IMR-90 (cell line): Measurements from ENCODE around the gene CP.

Source experiments
- CEBPB ChIP-seq: IDR thresholded peaks from 2 replicates; pipeline ENCODE4 v1.6.1; 2012; ENCODE audit warnings: low read depth, low read length, improper control_type of control experiment
- FOS ChIP-seq: fragments of 150-350 bp; IDR thresholded peaks from 2 replicates; pipeline ENCODE4 v1.6.1; 2016; ENCODE audit warnings: low read depth, low read length
- MAFK ChIP-seq: IDR thresholded peaks from 2 replicates; pipeline ENCODE4 v1.6.1; 2012; ENCODE audit warnings: low read depth, low read length, improper control_type of control experiment
- NFE2L2 ChIP-seq: fragments of 150-350 bp; IDR thresholded peaks from 2 replicates; pipeline ENCODE4 v1.6.1; 2016; ENCODE audit warnings: low read depth, mild to moderate bottlenecking, low read length
- POLR2A ChIP-seq: IDR thresholded peaks from 2 replicates; pipeline ENCODE4 v1.6.1; 2012; ENCODE audit warnings: mild to moderate bottlenecking, low read depth, low read length
- RAD21 ChIP-seq: IDR thresholded peaks from 2 replicates; pipeline ENCODE4 v1.6.1; 2012; ENCODE audit warnings: low read length, improper control_type of control experiment
- TF ChIP-seq, protein P1 (sequence below): conservative IDR thresholded peaks from 2 replicates; pipeline ENCODE4 v1.5.1; 2012; ENCODE audit warnings: mild to moderate bottlenecking, low read depth, low read length, improper control_type of control experiment

DNA sequence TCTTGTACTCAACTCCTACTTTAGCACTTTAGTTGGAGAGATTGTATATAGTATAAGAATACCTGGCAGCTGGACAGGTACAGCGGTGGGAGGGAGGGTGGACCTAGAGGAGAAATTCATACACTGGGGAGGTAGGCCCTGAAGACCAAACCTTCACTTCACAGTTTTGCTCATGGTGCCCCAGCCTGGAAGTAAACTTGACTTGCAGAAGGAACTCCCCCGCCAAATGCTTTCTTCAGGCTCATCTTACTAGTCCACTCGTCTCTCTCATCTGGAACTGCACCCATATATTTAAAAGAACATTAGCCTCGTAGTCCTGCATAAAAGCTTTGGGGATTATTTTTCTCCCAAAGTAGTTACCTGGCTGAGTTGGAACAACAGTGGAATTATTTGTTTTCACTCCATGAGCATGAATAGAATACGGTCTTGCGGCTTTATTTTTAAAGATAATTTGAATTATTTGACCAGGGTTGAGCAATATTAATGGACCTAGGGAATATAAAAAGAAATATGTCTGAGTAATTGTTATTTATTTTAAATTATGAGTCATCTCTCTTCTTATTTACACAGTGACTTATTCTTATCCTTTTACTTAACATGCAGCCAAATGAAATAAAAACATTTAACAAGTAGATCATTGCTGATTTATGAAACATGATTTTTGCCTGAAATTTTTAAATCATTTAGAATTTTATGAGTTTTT lies 25.5 kb upstream of the CP start:
- TF ChIP-seq, protein P1, sequence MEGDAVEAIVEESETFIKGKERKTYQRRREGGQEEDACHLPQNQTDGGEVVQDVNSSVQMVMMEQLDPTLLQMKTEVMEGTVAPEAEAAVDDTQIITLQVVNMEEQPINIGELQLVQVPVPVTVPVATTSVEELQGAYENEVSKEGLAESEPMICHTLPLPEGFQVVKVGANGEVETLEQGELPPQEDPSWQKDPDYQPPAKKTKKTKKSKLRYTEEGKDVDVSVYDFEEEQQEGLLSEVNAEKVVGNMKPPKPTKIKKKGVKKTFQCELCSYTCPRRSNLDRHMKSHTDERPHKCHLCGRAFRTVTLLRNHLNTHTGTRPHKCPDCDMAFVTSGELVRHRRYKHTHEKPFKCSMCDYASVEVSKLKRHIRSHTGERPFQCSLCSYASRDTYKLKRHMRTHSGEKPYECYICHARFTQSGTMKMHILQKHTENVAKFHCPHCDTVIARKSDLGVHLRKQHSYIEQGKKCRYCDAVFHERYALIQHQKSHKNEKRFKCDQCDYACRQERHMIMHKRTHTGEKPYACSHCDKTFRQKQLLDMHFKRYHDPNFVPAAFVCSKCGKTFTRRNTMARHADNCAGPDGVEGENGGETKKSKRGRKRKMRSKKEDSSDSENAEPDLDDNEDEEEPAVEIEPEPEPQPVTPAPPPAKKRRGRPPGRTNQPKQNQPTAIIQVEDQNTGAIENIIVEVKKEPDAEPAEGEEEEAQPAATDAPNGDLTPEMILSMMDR, result no peak
- TF ChIP-seq MAFK (no peak), POLR2A (no peak), CEBPB (peak; percentile 89), NFE2L2 (no peak), RAD21 (no peak), FOS (peak; percentile 85)
